Testis (tissue), 3 donors: ENCODE results near the gene SLC9C2. TPM values are rescaled to one million over a fixed set of nuclear protein-coding genes. Genes with fewer than 3 reads are reported as not detected.

Source experiments
- DNase-seq: peaks from one replicate; pipeline ENCODE4 v3.0.0-alpha.2; 2019
- H3K27ac ChIP-seq, 2 donors: fragments of 200-600 bp; sonication (generic); one replicate each; pipeline ENCODE4 v1.5.1; 2019
- H3K27me3 ChIP-seq: fragments of 200-600 bp; sonication (generic); one replicate; pipeline ENCODE4 v1.5.1; 2019
- H3K36me3 ChIP-seq: fragments of 200-600 bp; sonication (generic); one replicate; pipeline ENCODE4 v1.5.1; 2017; ENCODE audit warnings: low read depth; ENCODE audit errors: missing control alignments
- H3K4me1 ChIP-seq: fragments of 200-600 bp; sonication (generic); one replicate; pipeline ENCODE4 v1.5.1; 2019
- H3K4me3 ChIP-seq, 2 donors: fragments of 200-600 bp; sonication (generic); one replicate each; pipeline ENCODE4 v1.5.1; 2017 to 2019
- H3K9me3 ChIP-seq: fragments of 200-600 bp; sonication (generic); one replicate; pipeline ENCODE4 v1.5.1; 2017
- POLR2A ChIP-seq: fragments of 450-650 bp; IDR thresholded peaks from one replicate; pipeline ENCODE4 v1.6.1; 2017; ENCODE audit warnings: antibody characterized with exemption, mild to moderate bottlenecking, moderate library complexity
- WGBS, 2 donors: methylation state at CpG; one replicate each; pipeline ENCODE4 v1.1.5; 2018; 5-methylcytosine and 5-hydroxymethylcytosine counted together
- intact Hi-C: fragments of 100-400 bp; cut with DNase I; formaldehyde crosslinking; loops from one replicate; pipeline ENCODE4 v1.15.1; 2023; ENCODE audit warnings: low total_unique reads
- polyA plus RNA-seq: library from polyadenylated mRNA; stranded (reverse); fragments of 350-450 nt; fragmentation: Illumina TruSeq; extraction: RNeasy Lipid Tissue Mini Kit (QIAGEN cat#74804); gene quantifications from one replicate; pipeline ENCODE4 v1.2.3, GENCODE V29; 2014; ENCODE audit warnings: low read depth, low replicate concordance; ENCODE audit not compliant: insufficient read depth
- total RNA-seq, 2 donors: library from RNA; depleted of rRNA; stranded (reverse); fragments of >200 nt; gene quantifications; one replicate each; pipeline ENCODE4 v1.2.3, GENCODE V29; 2016
- TF ChIP-seq, protein P1 (sequence below), 3 experiments: fragments of 450-650 bp in 2 of 3; fragments of 200-600 bp in 1 of 3; sonication (generic) in 1 of 3; IDR thresholded peaks; one replicate each; pipeline ENCODE4 v1.5.1; 2016 to 2019; ENCODE audit warnings: antibody characterized with exemption in 3 of 3, mild to moderate bottlenecking in 2 of 3, moderate library complexity in 1 of 3

Gene SLC9C2
- total and polyA plus RNA-seq, 3 donors from 2014 or later, result 15.8 to 17.1 (median 15.9) TPM

DNA sequence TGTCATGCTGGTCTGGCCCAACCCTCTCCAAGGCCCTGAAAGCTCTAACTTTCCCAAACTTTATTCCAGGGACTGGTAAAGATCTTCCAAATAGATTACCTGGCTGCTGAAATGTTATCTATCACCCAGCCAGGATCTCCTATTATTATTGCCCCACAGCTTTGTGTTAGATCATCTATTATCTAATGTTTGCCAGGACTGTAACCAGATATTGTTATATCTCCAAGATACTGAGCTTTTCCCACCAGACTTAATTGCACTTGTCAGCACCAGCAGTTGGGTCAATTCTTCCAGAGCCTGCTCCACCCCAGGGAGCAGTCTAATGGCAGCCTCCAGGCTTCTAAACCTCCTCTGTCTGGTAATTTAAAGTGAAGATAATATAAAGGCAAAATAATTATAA, 66.6 kb downstream of the SLC9C2 start:
- intact Hi-C loops, result no loop called here
- Histone ChIP-seq H3K9me3 (no peaks in the 10 kb centered on the region), H3K36me3 (no peaks in the 10 kb centered on the region), H3K4me1 (no peaks in the 10 kb centered on the region), H3K4me3 (no peak overlapping the region), H3K27ac (no peak overlapping the region), H3K27me3 (no peaks in the 10 kb centered on the region)
- DNase-seq, result no peak
- no peak for TF ChIP-seq POLR2A
- TF ChIP-seq, protein P1, sequence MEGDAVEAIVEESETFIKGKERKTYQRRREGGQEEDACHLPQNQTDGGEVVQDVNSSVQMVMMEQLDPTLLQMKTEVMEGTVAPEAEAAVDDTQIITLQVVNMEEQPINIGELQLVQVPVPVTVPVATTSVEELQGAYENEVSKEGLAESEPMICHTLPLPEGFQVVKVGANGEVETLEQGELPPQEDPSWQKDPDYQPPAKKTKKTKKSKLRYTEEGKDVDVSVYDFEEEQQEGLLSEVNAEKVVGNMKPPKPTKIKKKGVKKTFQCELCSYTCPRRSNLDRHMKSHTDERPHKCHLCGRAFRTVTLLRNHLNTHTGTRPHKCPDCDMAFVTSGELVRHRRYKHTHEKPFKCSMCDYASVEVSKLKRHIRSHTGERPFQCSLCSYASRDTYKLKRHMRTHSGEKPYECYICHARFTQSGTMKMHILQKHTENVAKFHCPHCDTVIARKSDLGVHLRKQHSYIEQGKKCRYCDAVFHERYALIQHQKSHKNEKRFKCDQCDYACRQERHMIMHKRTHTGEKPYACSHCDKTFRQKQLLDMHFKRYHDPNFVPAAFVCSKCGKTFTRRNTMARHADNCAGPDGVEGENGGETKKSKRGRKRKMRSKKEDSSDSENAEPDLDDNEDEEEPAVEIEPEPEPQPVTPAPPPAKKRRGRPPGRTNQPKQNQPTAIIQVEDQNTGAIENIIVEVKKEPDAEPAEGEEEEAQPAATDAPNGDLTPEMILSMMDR (IDR thresholded peaks at IDR 0.05), result no peak

DNA sequence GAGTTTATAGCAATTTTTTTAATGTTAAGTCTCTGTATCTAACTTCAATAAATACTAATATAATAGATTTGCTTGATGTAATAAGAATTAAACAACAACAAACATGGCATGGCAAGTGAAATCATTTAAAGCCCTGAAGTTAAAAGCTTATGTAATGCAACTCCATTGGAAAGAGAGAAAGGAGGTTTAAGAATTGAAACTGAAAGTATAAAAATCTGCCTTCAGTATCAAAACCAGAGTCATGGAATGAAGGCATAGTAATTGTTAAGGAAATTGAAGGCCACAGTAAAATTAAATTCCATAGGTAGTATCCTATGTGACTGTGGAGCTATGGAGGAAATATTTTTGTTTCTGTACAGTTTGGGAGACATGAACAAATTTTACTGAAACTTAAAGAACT, 70.6 kb downstream of the SLC9C2 start:
- H3K4me1 ChIP-seq, result peaks cover 4% of the 10 kb centered on the region
- no peak overlapping the region for H3K4me3 ChIP-seq
- H3K27ac ChIP-seq, result no peak overlapping the region
- no peaks in the 10 kb centered on the region for H3K36me3 ChIP-seq
- intact Hi-C loops, result no loop called here
- no peaks in the 10 kb centered on the region for H3K27me3 ChIP-seq
- DNase-seq, result no peak
- TF ChIP-seq POLR2A, result no peak
- TF ChIP-seq, protein P1 (IDR thresholded peaks at IDR 0.05), result no peak
- H3K9me3 ChIP-seq, result no peaks in the 10 kb centered on the region

DNA sequence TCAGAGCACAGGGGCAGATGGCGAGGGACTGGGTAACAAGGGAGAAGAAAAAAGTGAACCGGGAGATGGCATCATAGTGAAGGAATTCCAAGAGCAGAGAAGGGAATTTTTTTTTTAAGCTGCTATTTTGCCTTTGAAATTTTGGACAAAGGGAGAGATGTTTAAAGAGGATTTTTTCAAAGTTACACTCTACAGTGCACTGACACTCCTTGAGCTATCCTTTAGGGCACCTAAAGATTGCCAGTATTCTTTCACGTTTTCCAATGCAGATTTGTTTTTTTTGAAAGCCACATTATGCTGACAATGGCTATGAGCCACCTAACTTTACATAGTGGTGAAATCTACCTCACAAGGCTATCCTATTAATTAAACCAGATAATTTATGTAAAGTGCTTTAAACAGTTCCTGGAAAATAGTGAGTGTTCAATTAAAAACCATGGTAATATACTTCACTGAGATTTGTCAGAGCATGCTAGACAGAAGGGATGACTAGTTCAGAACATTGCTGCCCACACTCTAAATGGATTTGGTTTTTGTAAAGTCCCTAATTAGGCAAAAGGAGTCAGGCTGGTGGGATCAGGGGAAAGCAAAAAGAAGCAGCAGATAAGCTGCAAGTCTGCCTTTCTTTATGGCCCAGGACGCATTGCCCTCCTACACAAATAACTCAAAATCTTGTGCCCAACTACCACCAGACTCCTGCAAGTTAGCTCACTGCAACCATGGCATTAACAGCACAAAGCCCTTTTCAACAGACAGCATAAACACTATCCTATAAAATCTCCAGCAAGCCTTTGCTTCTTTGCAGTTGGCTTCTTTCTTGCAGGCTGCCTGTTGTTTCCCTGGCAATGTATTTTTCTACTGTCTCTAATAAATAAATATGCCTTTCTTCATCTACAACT, 71.8 kb downstream of the SLC9C2 start:
- peaks cover 8% of the 10 kb centered on the region for H3K4me1 ChIP-seq
- H3K27me3 ChIP-seq, result no peaks in the 10 kb centered on the region
- WGBS, 2 donors, result 60 to 71% methylated on average over 4 of the region's 4 CpGs
- no peaks in the 10 kb centered on the region for H3K9me3 ChIP-seq
- no peak for TF ChIP-seq POLR2A
- TF ChIP-seq, protein P1 (IDR thresholded peaks at IDR 0.05), result no peak
- no peaks in the 10 kb centered on the region for H3K36me3 ChIP-seq
- H3K4me3 ChIP-seq, result no peak overlapping the region
- H3K27ac ChIP-seq, result no peak overlapping the region
- DNase-seq, result no peak
- intact Hi-C loops, result no loop called here

DNA sequence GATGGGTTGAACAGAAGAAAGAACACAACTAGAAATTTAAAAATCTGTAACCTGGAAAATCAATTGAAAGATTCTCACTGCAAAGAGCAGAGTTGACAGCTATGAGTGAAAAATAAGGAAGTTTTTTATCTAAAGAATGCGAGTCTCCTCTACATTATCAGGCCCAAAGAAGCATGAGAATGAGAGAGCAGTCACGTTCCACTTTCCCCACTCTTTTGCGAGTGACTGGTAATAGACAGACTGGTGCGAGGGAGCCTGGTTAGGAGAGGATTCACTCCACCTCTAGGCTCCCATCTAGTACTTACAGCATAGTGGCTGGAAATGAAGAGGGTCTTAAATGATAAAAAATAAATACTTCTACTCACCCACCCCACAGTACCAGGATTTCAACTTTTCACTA, 73.8 kb downstream of the SLC9C2 start:
- WGBS, 2 donors, result 44 to 74% methylated on average over 4 of the region's 4 CpGs

More for the DNA sequence above, 73.8 kb downstream of the SLC9C2 start:
- Histone ChIP-seq H3K4me1 (peaks cover 8% of the 10 kb centered on the region), H3K36me3 (no peaks in the 10 kb centered on the region), H3K27ac (no peak overlapping the region), H3K9me3 (no peaks in the 10 kb centered on the region), H3K27me3 (no peaks in the 10 kb centered on the region), H3K4me3 (no peak overlapping the region)
- intact Hi-C loops, result no loop called here
- TF ChIP-seq, protein P1 (IDR thresholded peaks at IDR 0.05), result no peak
- no peak for TF ChIP-seq POLR2A
- no peak for DNase-seq
